GM12872 (cell line): ENCODE measurements around the gene KAT5.

Experiments
- CTCF ChIP-seq: IDR thresholded peaks from 3 replicates; pipeline ENCODE4 v1.5.1; 2011; ENCODE audit warnings: low read depth, mild to moderate bottlenecking, low read length, moderate library complexity; ENCODE audit not compliant: insufficient read depth

Gene KAT5

GRCh38 chr11:65701686-65702085, 10.4 kb upstream of the KAT5 start:
- TF ChIP-seq CTCF = no peak

DNA sequence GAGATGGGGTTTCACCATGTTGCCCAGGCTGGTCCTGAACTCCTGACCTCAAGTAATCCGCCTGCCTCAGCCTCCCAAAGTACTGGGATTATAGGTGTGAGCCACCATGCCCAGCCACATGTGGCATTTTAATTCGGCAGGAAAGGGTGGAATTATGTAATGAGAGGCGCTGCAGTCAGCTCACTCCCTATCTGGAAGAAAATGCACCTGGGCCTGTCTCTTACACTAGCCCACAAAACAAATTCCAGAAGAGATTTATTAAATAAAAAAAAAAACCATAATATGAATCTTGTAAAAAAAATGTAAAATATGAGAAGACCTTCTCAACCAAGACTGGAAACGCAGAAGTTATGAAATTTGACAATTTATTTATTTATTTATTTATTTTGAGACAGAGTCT, 8.2 kb upstream of the KAT5 start:
- TF ChIP-seq CTCF = no peak

GRCh38 chr11:65706303-65706763, 5.7 kb upstream of the KAT5 start:
- peak; percentile 56; the same call in 2 of the 3 replicates for TF ChIP-seq CTCF

DNA sequence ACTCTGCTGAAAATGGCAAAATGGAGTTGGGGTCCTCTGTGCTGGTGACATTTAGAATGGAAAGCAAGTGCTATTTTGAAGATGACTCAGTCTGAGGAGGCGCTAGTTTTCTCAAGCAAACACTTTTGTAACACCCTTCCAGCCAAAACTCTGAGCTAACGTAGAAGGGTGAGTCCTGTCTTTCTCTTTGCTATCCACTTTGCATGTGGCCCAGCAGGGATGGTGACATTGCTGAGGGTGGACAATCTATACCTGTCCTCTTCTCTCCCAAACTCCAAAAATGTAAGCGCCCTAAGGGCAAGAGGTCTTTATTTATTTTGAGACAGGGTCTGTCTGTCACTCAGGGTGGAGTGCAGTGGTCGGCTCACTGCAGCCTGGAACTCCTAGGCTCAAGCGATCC, 3.6 kb upstream of the KAT5 start:
- TF ChIP-seq CTCF = no peak

GRCh38 chr11:65709661-65710060, 2.4 kb upstream of the KAT5 start:
- no peak for TF ChIP-seq CTCF

- no peak for TF ChIP-seq CTCF
These were observed 1.6 kb upstream of the KAT5 start for GRCh38 chr11:65710421-65710820.

DNA sequence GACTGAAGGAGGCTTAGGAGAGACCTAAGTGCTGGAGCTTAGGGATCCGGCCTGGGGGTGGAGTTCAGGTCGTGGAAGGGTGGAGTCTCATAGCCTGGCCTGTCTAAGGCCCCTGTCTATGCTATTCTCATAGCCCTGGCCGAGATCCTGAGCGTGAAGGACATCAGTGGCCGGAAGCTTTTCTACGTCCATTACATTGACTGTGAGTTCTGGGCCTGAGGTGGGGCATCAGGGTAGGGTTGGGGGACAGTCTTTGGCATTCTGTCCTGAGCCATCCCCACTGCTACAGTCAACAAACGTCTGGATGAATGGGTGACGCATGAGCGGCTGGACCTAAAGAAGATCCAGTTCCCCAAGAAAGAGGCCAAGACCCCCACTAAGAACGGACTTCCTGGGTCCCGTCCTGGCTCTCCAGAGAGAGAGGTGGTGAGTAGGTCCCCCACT, 603 bp downstream of the KAT5 start:
- TF ChIP-seq CTCF = no peak

GRCh38 chr11:65713212-65713969, 1.3 kb downstream of the KAT5 start:
- TF ChIP-seq CTCF = no peak
